Measurements from ENCODE around the gene PTPRD. TPM values are rescaled to one million over a fixed set of nuclear protein-coding genes. Genes with fewer than 3 reads are reported as not detected.

The PTPRD gene
- total RNA-seq, 4 donors from 2014 or later: 19.6 to 78.9 (median 45.6) TPM

DNA sequence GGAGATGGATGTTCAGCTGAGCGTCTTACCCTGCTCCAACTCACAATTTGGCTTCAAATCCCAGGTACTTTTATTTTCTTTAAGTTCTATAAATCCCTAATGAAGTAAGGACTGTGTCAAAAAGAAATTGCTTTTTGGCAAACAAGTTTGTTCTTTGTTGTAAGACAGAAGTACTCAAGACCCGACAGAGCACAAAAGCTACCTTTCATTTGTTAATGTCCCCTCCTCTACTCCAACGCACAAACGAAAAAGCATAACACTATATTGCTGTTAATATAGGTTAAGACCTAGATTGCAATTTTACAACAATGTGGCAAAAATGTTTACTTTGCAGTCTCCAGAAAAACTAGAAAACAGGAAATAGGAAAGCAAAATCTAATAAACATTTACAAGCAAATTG lies 2217.8 kb downstream of the PTPRD start:
- no peaks in the 10 kb centered on the region for H3K27me3 ChIP-seq
- WGBS, 2 donors: 73 to 76% methylated on average over 4 of the region's 4 CpGs
- no peaks in the 10 kb centered on the region for H3K4me1 ChIP-seq
- TF ChIP-seq POLR2A (IDR thresholded peaks at IDR 0.05): no peak
- TF ChIP-seq CTCF (IDR thresholded peaks at IDR 0.05): no peak
- intact Hi-C loops (cut with DNase I): no loop called here
- H3K36me3 ChIP-seq: no peaks in the 10 kb centered on the region
- no peak for DNase-seq
- no peaks in the 10 kb centered on the region for H3K9me3 ChIP-seq
- H3K27ac ChIP-seq: no peak overlapping the region
- H3K4me3 ChIP-seq (replicated peaks in 1 of 3): no peak overlapping the region

GRCh38 chr9:8394341-8394740 lies 2218.5 kb downstream of the PTPRD start:
- WGBS, 2 donors: 92 to 97% methylated on average over 1 of the region's 1 CpG
- intact Hi-C loops (cut with DNase I): no loop called here
- no peak for TF ChIP-seq CTCF (IDR thresholded peaks at IDR 0.05)
- TF ChIP-seq POLR2A (IDR thresholded peaks at IDR 0.05): no peak
- Histone ChIP-seq H3K4me1 (no peaks in the 10 kb centered on the region), H3K27me3 (no peaks in the 10 kb centered on the region), H3K9me3 (no peaks in the 10 kb centered on the region), H3K36me3 (no peaks in the 10 kb centered on the region), H3K4me3 (replicated peaks in 1 of 3) (no peak overlapping the region), H3K27ac (no peak overlapping the region)
- no peak for DNase-seq

DNA sequence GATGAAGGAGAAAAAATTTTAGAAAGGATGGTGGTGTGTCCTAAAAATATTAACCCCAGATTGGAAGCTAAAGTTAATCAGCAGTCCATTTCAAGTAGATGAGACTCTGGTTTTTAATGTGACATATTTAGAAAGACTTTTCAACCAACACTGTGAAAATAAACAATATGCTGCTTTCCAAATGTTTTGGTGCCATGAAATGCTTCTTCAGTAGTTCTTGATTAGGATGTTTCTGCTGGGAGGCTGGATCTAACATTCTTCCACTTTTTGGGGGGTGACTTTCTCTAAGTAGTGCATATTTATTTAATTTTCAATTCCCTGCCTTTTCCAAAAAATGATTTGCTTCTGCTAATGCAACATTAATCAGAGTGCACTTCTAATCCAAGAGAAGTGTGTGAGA lies 2219.9 kb downstream of the PTPRD start:
- H3K27me3 ChIP-seq: no peaks in the 10 kb centered on the region
- no peak for DNase-seq
- H3K4me3 ChIP-seq (replicated peaks in 1 of 3): no peak overlapping the region
- no peak overlapping the region for H3K27ac ChIP-seq
- intact Hi-C loops (cut with DNase I): no loop called here
- no peaks in the 10 kb centered on the region for H3K9me3 ChIP-seq
- TF ChIP-seq CTCF (IDR thresholded peaks at IDR 0.05): no peak
- no peak for TF ChIP-seq POLR2A (IDR thresholded peaks at IDR 0.05)
- H3K36me3 ChIP-seq: no peaks in the 10 kb centered on the region
- H3K4me1 ChIP-seq: no peaks in the 10 kb centered on the region

DNA sequence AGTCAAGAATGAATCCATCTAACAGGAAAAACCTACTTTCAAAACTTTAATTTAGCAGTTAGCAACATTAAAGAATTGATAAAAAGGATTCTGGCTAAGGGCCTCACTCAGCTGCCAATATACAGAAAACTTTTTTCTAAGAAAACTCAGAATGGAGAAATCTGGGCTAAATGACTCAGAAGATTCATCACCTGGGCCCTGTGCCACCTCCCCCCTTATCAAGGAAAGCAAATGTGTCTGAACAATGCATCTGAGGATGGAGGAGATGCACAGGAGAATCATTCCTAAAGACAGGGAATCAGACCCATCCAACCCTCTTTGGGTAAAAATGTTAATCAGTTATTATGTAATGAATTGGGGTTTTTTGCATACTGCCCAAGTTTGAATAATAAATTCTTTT lies 2221.2 kb downstream of the PTPRD start:
- Histone ChIP-seq H3K4me1 (no peaks in the 10 kb centered on the region), H3K9me3 (no peaks in the 10 kb centered on the region)

GRCh38 chr9:8391132-8391531 lies 2221.7 kb downstream of the PTPRD start:
- WGBS, 2 donors: 75 to 79% methylated on average over 4 of the region's 4 CpGs
- Histone ChIP-seq H3K9me3 (no peaks in the 10 kb centered on the region), H3K27me3 (no peaks in the 10 kb centered on the region), H3K27ac (no peak overlapping the region), H3K4me3 (replicated peaks in 1 of 3) (no peak overlapping the region), H3K36me3 (no peaks in the 10 kb centered on the region), H3K4me1 (no peaks in the 10 kb centered on the region)
- intact Hi-C loops (cut with DNase I): no loop called here
- DNase-seq: no peak
- no peak for TF ChIP-seq POLR2A (IDR thresholded peaks at IDR 0.05)
- TF ChIP-seq CTCF (IDR thresholded peaks at IDR 0.05): no peak

More for the DNA sequence above, 2221.2 kb downstream of the PTPRD start:
- no peaks in the 10 kb centered on the region for H3K27me3 ChIP-seq
- no peaks in the 10 kb centered on the region for H3K36me3 ChIP-seq
- intact Hi-C loops (cut with DNase I): no loop called here
- TF ChIP-seq POLR2A (IDR thresholded peaks at IDR 0.05) (no peak), CTCF (IDR thresholded peaks at IDR 0.05) (no peak)
- H3K27ac ChIP-seq: no peak overlapping the region
- no peak for DNase-seq
- no peak overlapping the region for H3K4me3 ChIP-seq (replicated peaks in 1 of 3)

Data from thyroid gland (tissue), 4 donors.